ENCODE data around the gene LURAP1L. TPM values are rescaled to one million over a fixed set of nuclear protein-coding genes. Genes with fewer than 3 reads are reported as not detected.

LURAP1L gene
- total RNA-seq, 1 donor from 2014 or later = 25.6 TPM

GRCh38 chr9:12802093-12802492 lies 27.3 kb downstream of the LURAP1L start:
- peaks cover 20% of the 10 kb centered on the region for H3K36me3 Mint-ChIP-seq (ENCODE audit: unreplicated experiment)
- peaks cover 10% of the 10 kb centered on the region for H3K27me3 Mint-ChIP-seq (ENCODE audit: unreplicated experiment)
- TF ChIP-seq CTCF (IDR thresholded peaks at IDR 0.05; ENCODE audit: partially characterized antibody, unreplicated experiment) = no peak
- peaks cover 16% of the 10 kb centered on the region for H3K9me3 Mint-ChIP-seq (ENCODE audit: unreplicated experiment)
- peak overlapping the region; percentile 75 for H3K27ac Mint-ChIP-seq (ENCODE audit: unreplicated experiment)
- no peak overlapping the region for H3K4me3 Mint-ChIP-seq (ENCODE audit: unreplicated experiment)
- no peak for DNase-seq
- H3K4me1 Mint-ChIP-seq (ENCODE audit: low read depth, unreplicated experiment) = peaks cover 29% of the 10 kb centered on the region

GRCh38 chr9:12808569-12808968 lies 33.7 kb downstream of the LURAP1L start:
- no peak for TF ChIP-seq CTCF (IDR thresholded peaks at IDR 0.05; ENCODE audit: partially characterized antibody, unreplicated experiment)
- peaks cover 22% of the 10 kb centered on the region for H3K4me1 Mint-ChIP-seq (ENCODE audit: low read depth, unreplicated experiment)
- H3K27me3 Mint-ChIP-seq (ENCODE audit: unreplicated experiment) = no peaks in the 10 kb centered on the region
- no peak for DNase-seq
- no peaks in the 10 kb centered on the region for H3K36me3 Mint-ChIP-seq (ENCODE audit: unreplicated experiment)
- no peak overlapping the region for H3K4me3 Mint-ChIP-seq (ENCODE audit: unreplicated experiment)
- no peaks in the 10 kb centered on the region for H3K9me3 Mint-ChIP-seq (ENCODE audit: unreplicated experiment)
- H3K27ac Mint-ChIP-seq (ENCODE audit: unreplicated experiment) = no peak overlapping the region

- Mint-ChIP-seq H3K4me3 (ENCODE audit: unreplicated experiment) (no peak overlapping the region), H3K36me3 (ENCODE audit: unreplicated experiment) (no peaks in the 10 kb centered on the region), H3K27me3 (ENCODE audit: unreplicated experiment) (no peaks in the 10 kb centered on the region), H3K9me3 (ENCODE audit: unreplicated experiment) (no peaks in the 10 kb centered on the region), H3K4me1 (ENCODE audit: low read depth, unreplicated experiment) (peaks cover 31% of the 10 kb centered on the region), H3K27ac (ENCODE audit: unreplicated experiment) (peak overlapping the region; percentile 40)
- TF ChIP-seq CTCF (IDR thresholded peaks at IDR 0.05; ENCODE audit: partially characterized antibody, unreplicated experiment) = no peak
- no peak for DNase-seq
Observed at GRCh38 chr9:12809720-12810119, 34.9 kb downstream of the LURAP1L start.

- no peaks in the 10 kb centered on the region for H3K36me3 Mint-ChIP-seq (ENCODE audit: unreplicated experiment)
- no peak for TF ChIP-seq CTCF (IDR thresholded peaks at IDR 0.05; ENCODE audit: partially characterized antibody, unreplicated experiment)
- H3K9me3 Mint-ChIP-seq (ENCODE audit: unreplicated experiment) = peaks cover 2% of the 10 kb centered on the region
- no peak overlapping the region for H3K27ac Mint-ChIP-seq (ENCODE audit: unreplicated experiment)
- no peak overlapping the region for H3K4me3 Mint-ChIP-seq (ENCODE audit: unreplicated experiment)
- no peak for DNase-seq
- H3K4me1 Mint-ChIP-seq (ENCODE audit: low read depth, unreplicated experiment) = peaks cover 36% of the 10 kb centered on the region
- H3K27me3 Mint-ChIP-seq (ENCODE audit: unreplicated experiment) = no peaks in the 10 kb centered on the region
Observed at GRCh38 chr9:12811935-12812334, 37.1 kb downstream of the LURAP1L start.

GRCh38 chr9:12812710-12813109 lies 37.9 kb downstream of the LURAP1L start:
- no peak for DNase-seq
- peaks cover 43% of the 10 kb centered on the region for H3K4me1 Mint-ChIP-seq (ENCODE audit: low read depth, unreplicated experiment)
- no peaks in the 10 kb centered on the region for H3K27me3 Mint-ChIP-seq (ENCODE audit: unreplicated experiment)
- H3K27ac Mint-ChIP-seq (ENCODE audit: unreplicated experiment) = peak overlapping the region; percentile 21
- no peak for TF ChIP-seq CTCF (IDR thresholded peaks at IDR 0.05; ENCODE audit: partially characterized antibody, unreplicated experiment)
- no peak overlapping the region for H3K4me3 Mint-ChIP-seq (ENCODE audit: unreplicated experiment)
- no peaks in the 10 kb centered on the region for H3K36me3 Mint-ChIP-seq (ENCODE audit: unreplicated experiment)
- peaks cover 2% of the 10 kb centered on the region for H3K9me3 Mint-ChIP-seq (ENCODE audit: unreplicated experiment)

Data from glutamatergic neuron (in vitro differentiated cells).